Hepatocyte (in vitro differentiated cells): ENCODE data around the gene ZMPSTE24.

Experiments used
- CTCF ChIP-seq: fragments of 200-600 bp; sonication (generic); IDR thresholded peaks from 2 replicates; pipeline ENCODE4 v1.5.1; 2016; ENCODE audit warnings: antibody characterized with exemption, mild to moderate bottlenecking; ENCODE audit not compliant: poor library complexity
- EZH2 ChIP-seq: fragments of 200-600 bp; sonication (generic); IDR thresholded peaks from 2 replicates; pipeline ENCODE4 v1.6.1; 2016; ENCODE audit warnings: antibody characterized with exemption, mild to moderate bottlenecking, borderline replicate concordance

- TF ChIP-seq EZH2 (no peak), CTCF (no peak)
Observed at GRCh38 chr1:40310129-40310461, 52.1 kb downstream of the ZMPSTE24 start.
